GM21529 (cell line): ENCODE measurements around the gene FKBP9.
"Not testable (repeated sequence)": the region's sequence is repeated elsewhere in the genome, so short reads cannot be mapped to it uniquely, and the experiment has no call there.

Experiments
- ATAC-seq: cut with Tn5 transposase; IDR thresholded peaks from one replicate; pipeline ENCODE4 v1.9.1; 2021; ENCODE audit not compliant: unreplicated experiment

Gene FKBP9

GRCh38 chr7:33004104-33004616 lies 46.9 kb downstream of the FKBP9 start:
- ATAC-seq, result not testable (repeated sequence)

DNA sequence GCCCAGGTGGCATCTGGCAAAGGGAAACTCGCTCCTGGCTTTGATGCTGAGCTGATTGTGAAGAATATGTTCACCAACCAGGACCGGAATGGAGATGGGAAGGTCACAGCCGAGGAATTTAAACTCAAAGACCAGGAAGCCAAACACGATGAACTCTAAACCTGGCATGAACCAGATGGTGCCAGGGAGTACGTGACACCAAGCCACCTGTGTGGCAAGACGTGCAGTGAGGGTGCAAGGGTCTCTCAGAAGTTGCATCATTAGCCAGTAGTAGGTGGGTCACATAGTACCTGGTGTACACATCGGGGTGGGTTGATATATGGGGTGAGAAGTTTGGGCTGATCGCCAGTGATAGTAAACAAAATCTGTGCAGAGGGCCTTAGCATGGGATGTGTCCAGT lies 48.0 kb downstream of the FKBP9 start:
- not testable (repeated sequence) for ATAC-seq

GRCh38 chr7:33005690-33006089 lies 48.5 kb downstream of the FKBP9 start:
- not testable (repeated sequence) for ATAC-seq

DNA sequence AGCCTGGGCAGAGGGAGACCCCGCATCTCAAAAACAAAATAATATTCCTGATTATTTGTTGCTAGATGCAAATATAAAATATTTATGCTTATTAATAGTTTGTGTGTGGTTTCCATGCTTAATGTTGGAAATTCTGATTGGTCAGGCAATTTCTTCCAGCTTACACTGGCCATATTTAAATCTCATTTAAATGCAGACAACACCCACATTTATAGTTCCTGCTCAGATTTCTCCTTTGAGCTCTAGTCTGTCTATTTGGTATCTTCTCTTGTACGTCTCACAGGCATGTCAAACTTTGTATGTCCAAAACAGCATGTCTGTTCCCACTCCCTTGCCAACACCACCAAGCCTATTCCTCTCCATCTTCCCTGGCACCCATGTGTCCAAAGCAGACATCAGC lies 52.5 kb downstream of the FKBP9 start:
- ATAC-seq, result no peak

- no peak for ATAC-seq
Measured at GRCh38 chr7:33012364-33012763, 55.1 kb downstream of the FKBP9 start.

- no peak for ATAC-seq
Measured at GRCh38 chr7:33024189-33024757, 67.0 kb downstream of the FKBP9 start.

GRCh38 chr7:33035776-33036175 lies 78.5 kb downstream of the FKBP9 start:
- ATAC-seq, result no peak

GRCh38 chr7:33038639-33039038 lies 81.4 kb downstream of the FKBP9 start:
- ATAC-seq, result no peak

GRCh38 chr7:33039257-33039902 lies 82.1 kb downstream of the FKBP9 start:
- ATAC-seq, result peak; percentile 37

DNA sequence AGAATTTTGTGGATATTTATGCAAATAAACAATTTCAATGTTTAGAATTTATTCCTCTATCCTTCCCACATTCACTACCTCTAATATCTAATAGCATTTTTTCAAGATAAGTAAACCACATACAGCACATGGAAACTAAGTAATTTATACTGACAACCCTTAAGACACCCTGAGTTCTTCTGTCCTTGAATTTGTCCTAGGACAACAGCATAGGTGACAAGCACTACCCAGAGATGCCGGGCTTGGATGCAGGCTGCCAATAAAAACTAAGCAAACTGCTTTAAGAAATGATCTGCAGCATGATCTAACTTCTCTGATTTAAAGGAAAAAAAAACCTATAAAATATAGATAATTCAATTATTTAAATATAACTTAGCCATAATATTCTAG lies 82.7 kb downstream of the FKBP9 start:
- no peak for ATAC-seq

- peak; percentile 87 for ATAC-seq
Measured at GRCh38 chr7:33040803-33041516, 83.7 kb downstream of the FKBP9 start.

DNA sequence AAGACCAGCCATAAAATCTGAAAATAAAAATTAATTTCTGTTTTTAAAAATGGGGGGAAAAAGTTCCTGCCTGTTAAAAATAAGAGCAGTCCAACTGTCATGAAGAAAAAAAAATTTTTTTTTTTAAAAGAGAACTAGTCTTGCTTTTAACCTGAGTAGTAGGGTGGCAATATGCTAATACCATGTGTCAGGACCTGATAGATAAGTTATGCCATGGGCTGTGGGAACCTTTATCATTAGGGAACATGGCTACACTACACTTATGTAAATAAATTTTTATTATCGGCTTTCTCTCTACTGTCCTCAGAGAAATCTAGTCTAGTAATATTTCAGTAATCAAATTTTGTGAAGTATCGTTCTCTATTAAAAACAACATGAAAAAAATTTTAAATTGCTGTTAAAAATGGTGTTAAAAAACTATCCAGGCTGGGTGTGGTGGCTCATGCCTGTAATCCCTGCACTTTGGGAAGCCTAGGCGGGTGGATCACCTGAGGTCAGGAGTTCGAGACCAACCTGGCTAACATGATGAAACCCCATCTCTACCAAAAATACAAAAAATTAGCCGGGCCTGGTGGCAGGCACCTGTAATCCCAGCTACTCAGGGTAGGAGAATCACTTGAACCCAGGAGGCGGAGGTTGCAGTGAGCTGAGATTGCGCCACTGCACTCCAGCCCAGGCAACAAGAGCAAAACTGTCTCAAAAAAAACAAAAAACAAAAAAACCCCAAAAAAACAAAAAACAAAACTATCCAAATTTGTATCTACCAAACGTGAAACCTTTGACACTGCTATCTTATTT lies 84.6 kb downstream of the FKBP9 start:
- ATAC-seq, result no peak

GRCh38 chr7:33043501-33044400 lies 86.5 kb downstream of the FKBP9 start:
- ATAC-seq, result no peak

- no peak for ATAC-seq
Measured at GRCh38 chr7:33044401-33044718, 87.1 kb downstream of the FKBP9 start.

DNA sequence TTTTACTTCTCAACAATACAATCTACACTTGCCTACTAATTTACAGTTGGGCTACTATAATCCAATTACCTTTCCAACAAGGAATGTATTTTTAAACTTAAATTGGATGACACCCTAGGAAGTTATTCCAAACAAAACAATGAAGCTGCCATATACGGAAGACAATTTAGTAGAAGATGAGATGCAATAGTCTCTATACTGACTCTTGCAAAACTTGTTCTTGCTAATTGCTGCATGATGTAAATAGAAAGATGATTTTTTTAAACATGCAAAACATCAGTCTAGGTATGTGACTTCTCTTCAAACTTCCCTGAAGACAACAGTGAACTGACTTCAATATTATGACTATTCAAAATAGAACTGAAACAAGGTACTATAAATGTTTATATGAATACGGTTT lies 87.7 kb downstream of the FKBP9 start:
- peak; percentile 33 for ATAC-seq

GRCh38 chr7:33048257-33048656 lies 91.0 kb downstream of the FKBP9 start:
- no peak for ATAC-seq

DNA sequence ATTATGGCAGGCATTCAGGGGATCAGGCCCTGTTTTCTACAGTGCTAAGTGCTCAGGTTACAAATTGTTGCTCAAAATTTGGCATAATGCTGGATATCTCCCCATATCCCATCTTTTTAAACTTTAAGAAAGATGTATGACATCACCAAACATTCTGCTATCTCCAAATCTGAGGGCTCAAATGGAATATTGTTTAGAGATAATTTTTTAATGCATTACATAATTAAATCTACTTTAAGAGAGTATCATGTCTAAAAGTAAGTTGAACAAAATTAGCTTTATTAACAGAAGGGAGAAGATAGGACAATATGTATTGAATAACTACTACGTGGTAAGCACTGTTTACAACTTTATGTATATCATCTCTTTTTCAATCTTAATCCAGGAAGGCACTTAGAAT lies 91.5 kb downstream of the FKBP9 start:
- ATAC-seq, result no peak

GRCh38 chr7:33050535-33051318 lies 93.5 kb downstream of the FKBP9 start:
- peak; percentile 59 for ATAC-seq

GRCh38 chr7:33053721-33054120 lies 96.5 kb downstream of the FKBP9 start:
- no peak for ATAC-seq
